IPS-18c (cell line): ENCODE data around the gene SP100.

Source experiments
- H3K4me3 ChIP-seq: 2 replicates; pipeline ENCODE4 v1.7.0; 2013; ENCODE audit warnings: low read depth, mild to moderate bottlenecking, low read length, moderate library complexity; ENCODE audit not compliant: insufficient read depth
- H3K9me3 ChIP-seq: one replicate; pipeline ENCODE4 v1.6.1; 2013; ENCODE audit warnings: mild to moderate bottlenecking, low read length, moderate library complexity; ENCODE audit not compliant: control insufficient read depth, insufficient read depth

The SP100 gene

GRCh38 chr2:230496891-230497290 is 80.9 kb downstream of the SP100 start:
- peaks cover 2% of the 10 kb centered on the region for H3K9me3 ChIP-seq

GRCh38 chr2:230498506-230499107 is 82.6 kb downstream of the SP100 start:
- Histone ChIP-seq H3K4me3 (no peak overlapping the region), H3K9me3 (peaks cover 2% of the 10 kb centered on the region)

More at GRCh38 chr2:230496891-230497290, 80.9 kb downstream of the SP100 start:
- no peak overlapping the region for H3K4me3 ChIP-seq

- no peak overlapping the region for H3K4me3 ChIP-seq
- H3K9me3 ChIP-seq = no peaks in the 10 kb centered on the region
Observed at GRCh38 chr2:230502593-230502992, 86.6 kb downstream of the SP100 start.

- no peaks in the 10 kb centered on the region for H3K9me3 ChIP-seq
- H3K4me3 ChIP-seq = no peak overlapping the region
Observed at GRCh38 chr2:230503798-230504197, 87.8 kb downstream of the SP100 start.

- Histone ChIP-seq H3K4me3 (no peak overlapping the region), H3K9me3 (no peaks in the 10 kb centered on the region)
Observed at GRCh38 chr2:230505162-230505561, 89.2 kb downstream of the SP100 start.

GRCh38 chr2:230512955-230513748 is 97.2 kb downstream of the SP100 start:
- no peaks in the 10 kb centered on the region for H3K9me3 ChIP-seq
- no peak overlapping the region for H3K4me3 ChIP-seq

GRCh38 chr2:230520061-230520874 is 104.3 kb downstream of the SP100 start:
- Histone ChIP-seq H3K4me3 (no peak overlapping the region), H3K9me3 (peaks cover 2% of the 10 kb centered on the region)

GRCh38 chr2:230520875-230521155 is 104.8 kb downstream of the SP100 start:
- Histone ChIP-seq H3K9me3 (peaks cover 7% of the 10 kb centered on the region), H3K4me3 (no peak overlapping the region)

- peaks cover 7% of the 10 kb centered on the region for H3K9me3 ChIP-seq
- H3K4me3 ChIP-seq = no peak overlapping the region
Observed at GRCh38 chr2:230521386-230521785, 105.4 kb downstream of the SP100 start.

GRCh38 chr2:230525682-230526081 is 109.7 kb downstream of the SP100 start:
- Histone ChIP-seq H3K9me3 (peaks cover 10% of the 10 kb centered on the region), H3K4me3 (no peak overlapping the region)

GRCh38 chr2:230537531-230537976 is 121.6 kb downstream of the SP100 start:
- Histone ChIP-seq H3K9me3 (no peaks in the 10 kb centered on the region), H3K4me3 (no peak overlapping the region)

GRCh38 chr2:230540332-230540731 is 124.3 kb downstream of the SP100 start:
- Histone ChIP-seq H3K9me3 (no peaks in the 10 kb centered on the region), H3K4me3 (no peak overlapping the region)

GRCh38 chr2:230541934-230542380 is 126.0 kb downstream of the SP100 start:
- H3K9me3 ChIP-seq = no peaks in the 10 kb centered on the region
- H3K4me3 ChIP-seq = no peak overlapping the region

- H3K4me3 ChIP-seq = no peak overlapping the region
- H3K9me3 ChIP-seq = no peaks in the 10 kb centered on the region
Observed at GRCh38 chr2:230542751-230543150, 126.8 kb downstream of the SP100 start.

- no peaks in the 10 kb centered on the region for H3K9me3 ChIP-seq
- no peak overlapping the region for H3K4me3 ChIP-seq
Observed at GRCh38 chr2:230552181-230552580, 136.2 kb downstream of the SP100 start.

- Histone ChIP-seq H3K4me3 (no peak overlapping the region), H3K9me3 (no peaks in the 10 kb centered on the region)
Observed at GRCh38 chr2:230557065-230557464, 141.1 kb downstream of the SP100 start.

GRCh38 chr2:230564805-230565779 is 149.1 kb downstream of the SP100 start:
- peaks cover 2% of the 10 kb centered on the region for H3K9me3 ChIP-seq
- H3K4me3 ChIP-seq = no peak overlapping the region
